ENCODE data around the gene WNT16.

- no peak for TF ChIP-seq CTCF (conservative IDR thresholded peaks at IDR 0.05; ENCODE audit: low read length)
- TF ChIP-seq EZH2phosphoT487 (IDR thresholded peaks at IDR 0.05; ENCODE audit: borderline replicate concordance), result no peak
Observed at GRCh38 chr7:121341933-121342332, 13.1 kb downstream of the WNT16 start.

All from Loucy (cell line).